GM23248 (cell line): ENCODE data around the gene LRRIQ3.

Experiments used
- EZH2 ChIP-seq: fragments of 200-600 bp; sonication (generic); IDR thresholded peaks from 2 replicates; pipeline ENCODE4 v1.6.1; 2018; ENCODE audit warnings: antibody characterized with exemption, mild to moderate bottlenecking; ENCODE audit not compliant: insufficient read depth, poor library complexity, severe bottlenecking
- EZH2phosphoT487 ChIP-seq: fragments of 200-600 bp; sonication (generic); IDR thresholded peaks from 2 replicates; pipeline ENCODE4 v1.6.1; 2018; ENCODE audit warnings: antibody characterized with exemption, moderate library complexity, mild to moderate bottlenecking, low read depth; ENCODE audit not compliant: insufficient read depth

DNA sequence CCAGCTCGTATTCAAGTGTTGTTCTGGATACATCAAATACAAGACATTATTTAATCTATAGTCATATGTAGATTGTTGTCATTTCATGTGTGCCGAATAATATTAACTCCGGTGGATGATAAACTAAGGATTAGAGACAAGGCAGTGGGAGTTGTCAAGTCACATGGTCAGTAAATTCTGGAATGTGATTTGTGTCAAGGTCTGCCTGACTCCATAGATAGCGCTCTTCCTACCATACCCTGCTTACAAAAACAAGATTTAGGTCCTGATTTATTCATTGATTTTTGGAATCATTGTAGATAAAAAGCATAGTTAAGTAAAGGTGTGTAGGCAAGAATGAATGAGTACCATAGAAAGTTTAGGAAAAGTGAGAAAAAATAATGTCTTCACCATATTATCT is 39.8 kb upstream of the LRRIQ3 start:
- TF ChIP-seq EZH2phosphoT487 (no peak), EZH2 (no peak)
